Astrocyte of the spinal cord (primary cell): Measurements from ENCODE around the gene SLC4A5.

Source experiments
- DNase-seq: peaks from one replicate; pipeline ENCODE4 v3.0.0; 2011; ENCODE audit warnings: low read depth, low spot score
- H3K4me3 ChIP-seq: 2 replicates; pipeline ENCODE4 v1.5.1; 2011; ENCODE audit warnings: low read depth, mild to moderate bottlenecking, low read length, moderate library complexity
- in situ Hi-C: cut with HindIII; loops from 2 replicates; pipeline ENCODE4 v1.10.0; 2017; ENCODE audit warnings: low sequenced_read_pairs
- TF ChIP-seq, protein P1 (sequence below): IDR thresholded peaks from 2 replicates; pipeline ENCODE4 v1.5.1; 2012; ENCODE audit warnings: low read depth, mild to moderate bottlenecking, low read length, inconsistent platforms

Gene SLC4A5

GRCh38 chr2:74198461-74199274 lies 144.5 kb downstream of the SLC4A5 start, which contains the start of gene MTHFD2:
Gene MTHFD2, plus strand, starts transcription at chr2:74198615. Its CDS starts 27 bp downstream, at chr2:74198642.
- H3K4me3 ChIP-seq, result peak within 1 kb of the TSS; percentile 94
- in situ Hi-C loops, result no loop called here
- DNase-seq, result peak; percentile 98
- TF ChIP-seq, protein P1, sequence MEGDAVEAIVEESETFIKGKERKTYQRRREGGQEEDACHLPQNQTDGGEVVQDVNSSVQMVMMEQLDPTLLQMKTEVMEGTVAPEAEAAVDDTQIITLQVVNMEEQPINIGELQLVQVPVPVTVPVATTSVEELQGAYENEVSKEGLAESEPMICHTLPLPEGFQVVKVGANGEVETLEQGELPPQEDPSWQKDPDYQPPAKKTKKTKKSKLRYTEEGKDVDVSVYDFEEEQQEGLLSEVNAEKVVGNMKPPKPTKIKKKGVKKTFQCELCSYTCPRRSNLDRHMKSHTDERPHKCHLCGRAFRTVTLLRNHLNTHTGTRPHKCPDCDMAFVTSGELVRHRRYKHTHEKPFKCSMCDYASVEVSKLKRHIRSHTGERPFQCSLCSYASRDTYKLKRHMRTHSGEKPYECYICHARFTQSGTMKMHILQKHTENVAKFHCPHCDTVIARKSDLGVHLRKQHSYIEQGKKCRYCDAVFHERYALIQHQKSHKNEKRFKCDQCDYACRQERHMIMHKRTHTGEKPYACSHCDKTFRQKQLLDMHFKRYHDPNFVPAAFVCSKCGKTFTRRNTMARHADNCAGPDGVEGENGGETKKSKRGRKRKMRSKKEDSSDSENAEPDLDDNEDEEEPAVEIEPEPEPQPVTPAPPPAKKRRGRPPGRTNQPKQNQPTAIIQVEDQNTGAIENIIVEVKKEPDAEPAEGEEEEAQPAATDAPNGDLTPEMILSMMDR, result peak; percentile 84

DNA sequence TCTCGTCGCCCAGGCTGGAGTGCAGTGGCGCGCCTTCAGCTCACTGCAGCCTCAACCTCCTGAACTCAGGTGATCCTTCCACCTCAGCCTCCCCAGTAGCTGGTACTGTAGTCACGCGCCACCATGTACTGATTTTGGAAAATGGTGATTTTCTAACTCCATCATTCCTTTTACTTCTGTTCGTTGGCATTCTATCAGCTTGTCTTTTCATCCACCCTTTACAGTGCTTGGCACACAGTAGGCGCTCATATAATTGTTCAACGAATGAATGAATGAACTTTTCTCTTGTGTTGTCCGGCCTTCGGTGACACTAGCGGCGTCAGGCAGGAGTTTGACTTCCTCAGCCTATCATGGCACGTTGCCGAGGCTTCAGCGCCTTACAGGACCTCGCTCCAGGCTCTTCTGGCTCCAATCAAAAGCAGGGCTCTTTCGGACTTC lies 145.2 kb downstream of the SLC4A5 start:
- DNase-seq, result no peak
- TF ChIP-seq, protein P1, result no peak
- in situ Hi-C loops, result no loop called here
- H3K4me3 ChIP-seq, result peak overlapping the region; percentile 94

- TF ChIP-seq, protein P1, result no peak
- no peak for DNase-seq
- no peak overlapping the region for H3K4me3 ChIP-seq
- in situ Hi-C loops, result no loop called here
These were observed 146.2 kb downstream of the SLC4A5 start for GRCh38 chr2:74197049-74197448.

- in situ Hi-C loops, result no loop called here
- DNase-seq, result no peak
- H3K4me3 ChIP-seq, result no peak overlapping the region
- TF ChIP-seq, protein P1, result no peak
These were observed 148.4 kb downstream of the SLC4A5 start for GRCh38 chr2:74194799-74195198.

GRCh38 chr2:74191596-74192380 lies 151.4 kb downstream of the SLC4A5 start:
- no peak for DNase-seq
- in situ Hi-C loops, result no loop called here
- no peak overlapping the region for H3K4me3 ChIP-seq
- TF ChIP-seq, protein P1, result no peak

- TF ChIP-seq, protein P1, result no peak
- in situ Hi-C loops, result no loop called here
- no peak for DNase-seq
- H3K4me3 ChIP-seq, result no peak overlapping the region
These were observed 154.5 kb downstream of the SLC4A5 start for GRCh38 chr2:74188696-74189095.
